ENCODE data around the gene LAMA3. TPM values are rescaled to one million over a fixed set of nuclear protein-coding genes. Genes with fewer than 3 reads are reported as not detected.

The LAMA3 gene
- total and polyA plus RNA-seq, 4 donors: 0.26 to 3.9 (median 0.37) TPM

GRCh38 chr18:23897291-23897690, 208.0 kb downstream of the LAMA3 start:
- H3K4me1 ChIP-seq (ENCODE audit: control insufficient read depth in 4 of 4, insufficient read depth in 4 of 4, low read length in 3 of 4): peaks cover 0 to 2% (median 0%) of the 10 kb centered on the region in 4 donors
- H3K4me3 ChIP-seq (ENCODE audit: low read depth in 1 of 3, low read length in 3 of 3): no peak overlapping the region
- WGBS: 86% methylated on average over 1 of the region's 1 CpG
- DNase-seq (ENCODE audit: low spot score): no peak
- H3K36me3 ChIP-seq (ENCODE audit: control insufficient read depth in 4 of 4, insufficient read depth in 3 of 4, low read depth in 1 of 4, low read length in 3 of 4): no peaks in the 10 kb centered on the region
- H3K9ac ChIP-seq (ENCODE audit: low read depth in 1 of 2, low read length in 2 of 2): no peak overlapping the region
- no peaks in the 10 kb centered on the region for H3K27me3 ChIP-seq (ENCODE audit: control insufficient read depth in 4 of 4, insufficient read depth in 4 of 4, low read length in 3 of 4)
- no peak overlapping the region for H3K27ac ChIP-seq (ENCODE audit: low read depth in 1 of 2, low read length in 2 of 2)
- TF ChIP-seq ZBTB33 (IDR thresholded peaks at IDR 0.05) (no peak), TAF1 (conservative IDR thresholded peaks at IDR 0.05) (no peak), ATF3 (IDR thresholded peaks at IDR 0.05) (no peak), SP1 (IDR thresholded peaks at IDR 0.05) (no peak), RAD21 (IDR thresholded peaks at IDR 0.05) (no peak), HNF4A (conservative IDR thresholded peaks at IDR 0.05) (no peak), HNF4G (IDR thresholded peaks at IDR 0.05) (no peak), EGR1 (IDR thresholded peaks at IDR 0.05; ENCODE audit: low read depth in 2 of 2) (no peak), JUND (IDR thresholded peaks at IDR 0.05) (no peak), GABPA (IDR thresholded peaks at IDR 0.05 in 1 of 2, conservative IDR thresholded peaks at IDR 0.05 in 1 of 2) (no peak), REST (IDR thresholded peaks at IDR 0.05) (no peak)
- no peaks in the 10 kb centered on the region for H3K9me3 ChIP-seq (ENCODE audit: control insufficient read depth in 4 of 4, low read length in 3 of 4)

GRCh38 chr18:23897733-23898132, 208.5 kb downstream of the LAMA3 start:
- no peaks in the 10 kb centered on the region for H3K36me3 ChIP-seq (ENCODE audit: control insufficient read depth in 4 of 4, insufficient read depth in 3 of 4, low read depth in 1 of 4, low read length in 3 of 4)
- H3K4me1 ChIP-seq (ENCODE audit: control insufficient read depth in 4 of 4, insufficient read depth in 4 of 4, low read length in 3 of 4): peaks cover 0 to 6% (median 0%) of the 10 kb centered on the region in 4 donors
- no peak overlapping the region for H3K27ac ChIP-seq (ENCODE audit: low read depth in 1 of 2, low read length in 2 of 2)
- TF ChIP-seq NR2F2 (IDR thresholded peaks at IDR 0.05): no peak
- TF ChIP-seq HNF4A (conservative IDR thresholded peaks at IDR 0.05): no peak
- no peak for TF ChIP-seq CTCF (IDR thresholded peaks at IDR 0.05; ENCODE audit: low read depth, low read length, missing input control)
- TF ChIP-seq SP1 (IDR thresholded peaks at IDR 0.05): no peak
- no peak for TF ChIP-seq YY1 (IDR thresholded peaks at IDR 0.05)
- TF ChIP-seq GABPA (IDR thresholded peaks at IDR 0.05 in 1 of 2, conservative IDR thresholded peaks at IDR 0.05 in 1 of 2): no peak
- DNase-seq (ENCODE audit: low spot score): no peak
- WGBS: 79% methylated on average over 5 of the region's 5 CpGs
- H3K27me3 ChIP-seq (ENCODE audit: control insufficient read depth in 4 of 4, insufficient read depth in 4 of 4, low read length in 3 of 4): no peaks in the 10 kb centered on the region
- no peak overlapping the region for H3K4me3 ChIP-seq (ENCODE audit: low read depth in 1 of 3, low read length in 3 of 3)
- no peaks in the 10 kb centered on the region for H3K9me3 ChIP-seq (ENCODE audit: control insufficient read depth in 4 of 4, low read length in 3 of 4)
- H3K9ac ChIP-seq (ENCODE audit: low read depth in 1 of 2, low read length in 2 of 2): no peak overlapping the region
